K562 (cell line): ENCODE measurements around the gene LMNTD2. TPM values are rescaled to one million over a fixed set of nuclear protein-coding genes. Genes with fewer than 3 reads are reported as not detected.

Experiments used
- ATAC-seq: fragments of 200-7000 bp; cut with Tn5 transposase; 3 replicates; pipeline ENCODE4 v1.9.1; 2020; ENCODE audit warnings: moderate library complexity
- BruUV-seq: library from RNA; stranded (reverse); fragments of 400-500 nt; replicated peaks from 2 replicates; lab custom pipeline; 2021; lab: Mats Ljungman, UMichigan
- CTCF ChIA-PET: fragments of 300-600 bp; formaldehyde crosslinking; extraction: SDS; loops from one replicate; lab custom pipeline; 2021; ENCODE audit warnings: low intra/inter-chr PET ratio; lab: Yijun Ruan, JAX
- POLR2A ChIA-PET: fragments of 300-600, 350-650 bp; sonication (Branson Sonifier 250); formaldehyde crosslinking; extraction: SDS; loops from one replicate; lab custom pipeline; 2021; ENCODE audit warnings: antibody characterized with exemption, inconsistent platforms; lab: Yijun Ruan, JAX
- DNase-seq, 4 experiments: peaks; one replicate each; pipeline versions ENCODE4 v3.0.0 to v3.0.0-alpha.2; 2011 to 2018; ENCODE audit warnings: low spot score in 3 of 4, mixed read lengths in 3 of 4; ENCODE audit errors: extremely low read depth in 1 of 4
- FAIRE-seq: peaks from 2 replicates; lab custom pipeline; 2011; peaks lifted over from hg19 to GRCh38; lab: Jason Lieb, UNC
- H2AFZ ChIP-seq: 2 replicates; pipeline ENCODE4 v1.6.0; 2011; ENCODE audit warnings: low read depth, low read length, control low read depth, inconsistent platforms
- H3K27ac ChIP-seq: fragments of 200-600 bp; 3 replicates; pipeline ENCODE4 v1.8.0; 2011; ENCODE audit warnings: low read depth, mild to moderate bottlenecking, control low read depth, inconsistent platforms, low read length, moderate library complexity, mixed read lengths; ENCODE audit errors: extremely low read depth
- H3K27me3 ChIP-seq, 2 experiments: fragments of 300-600 bp in 1 of 2; 2 replicates in 1 of 2; 3 replicates in 1 of 2; pipeline versions ENCODE4 v1.6.0 to v1.8.0; 2011; ENCODE audit warnings: inconsistent platforms in 2 of 2, low read length in 2 of 2, mild to moderate bottlenecking in 1 of 2, mixed read lengths in 1 of 2, moderate library complexity in 1 of 2; ENCODE audit not compliant: control insufficient read depth in 2 of 2, insufficient read depth in 2 of 2
- H3K36me3 ChIP-seq: fragments of 300-600 bp; 3 replicates; pipeline ENCODE4 v1.8.0; 2011; ENCODE audit warnings: mild to moderate bottlenecking, low read length, inconsistent platforms; ENCODE audit not compliant: control insufficient read depth, insufficient read depth
- H3K4me1 ChIP-seq, 2 experiments: fragments of 200-600 bp in 1 of 2; replicated peaks in 1 of 2; 2 replicates in 1 of 2; 3 replicates in 1 of 2; pipeline versions ENCODE4 v1.5.1 to v1.8.0; 2011; ENCODE audit warnings: inconsistent platforms in 2 of 2, low read length in 2 of 2, mild to moderate bottlenecking in 1 of 2, mixed read lengths in 1 of 2, moderate library complexity in 1 of 2; ENCODE audit not compliant: control insufficient read depth in 2 of 2, insufficient read depth in 2 of 2
- H3K4me2 ChIP-seq: 2 replicates; pipeline ENCODE4 v1.6.1; 2011; ENCODE audit warnings: low read length, control low read depth, inconsistent platforms, mixed read lengths; ENCODE audit not compliant: insufficient read depth
- H3K4me3 ChIP-seq: fragments of 200-600 bp; sonication (generic), shearing (Covaris generic); 2 replicates; pipeline ENCODE4 v1.5.1; 2016; ENCODE audit warnings: control low read depth, inconsistent platforms
- H3K79me2 ChIP-seq: fragments of 200-600 bp; 3 replicates; pipeline ENCODE4 v1.8.0; 2011; ENCODE audit warnings: low read length, inconsistent platforms; ENCODE audit not compliant: control insufficient read depth, insufficient read depth
- H3K9ac ChIP-seq, 2 experiments: 2 replicates each; pipeline versions ENCODE4 v1.6.0 to v1.6.1; 2011; ENCODE audit warnings: low read depth in 2 of 2, low read length in 2 of 2, control low read depth in 1 of 2, inconsistent platforms in 1 of 2, mild to moderate bottlenecking in 1 of 2, mixed read lengths in 1 of 2; ENCODE audit not compliant: insufficient read depth in 1 of 2
- H3K9me1 ChIP-seq: one replicate; pipeline ENCODE4 v1.6.0; 2011; ENCODE audit warnings: inconsistent platforms, mild to moderate bottlenecking, low read length, moderate library complexity; ENCODE audit not compliant: control insufficient read depth, insufficient read depth
- H3K9me3 ChIP-seq: replicated peaks from 2 replicates; pipeline ENCODE4 v1.5.1; 2011; ENCODE audit warnings: low read depth, low read length, inconsistent platforms; ENCODE audit not compliant: control insufficient read depth, insufficient read depth
- H4K20me1 ChIP-seq: replicated peaks from 2 replicates; pipeline ENCODE4 v1.6.1; 2011; ENCODE audit warnings: low read length, inconsistent platforms, mixed read lengths; ENCODE audit not compliant: control insufficient read depth, insufficient read depth
- ARID1B ChIP-seq: fragments of 450-650 bp; IDR thresholded peaks from 2 replicates; pipeline ENCODE4 v1.6.1; 2016; ENCODE audit warnings: antibody characterized with exemption, mild to moderate bottlenecking, inconsistent platforms
- ASH1L ChIP-seq: fragments of 450-650 bp; IDR thresholded peaks from 2 replicates; pipeline ENCODE4 v1.6.1; 2018; ENCODE audit warnings: borderline replicate concordance, mild to moderate bottlenecking, low read depth; ENCODE audit not compliant: partially characterized antibody
- E2F6 ChIP-seq, 2 experiments: IDR thresholded peaks; 2 replicates each; pipeline ENCODE4 v1.6.1; 2011; ENCODE audit warnings: borderline replicate concordance in 1 of 2, control low read depth in 1 of 2, low read depth in 1 of 2, low read length in 1 of 2, mild to moderate bottlenecking in 1 of 2, mixed read lengths in 1 of 2, moderate library complexity in 1 of 2; ENCODE audit not compliant: insufficient read depth in 1 of 2, insufficient read length in 1 of 2, poor library complexity in 1 of 2, severe bottlenecking in 1 of 2; ENCODE audit errors: extremely low read depth in 1 of 2
- ETV5 ChIP-seq: sonication (generic); formaldehyde crosslinking; IDR thresholded peaks from 2 replicates; pipeline ENCODE4 v1.4.0; 2020; ENCODE audit warnings: low read depth, mild to moderate bottlenecking, missing genetic modification reagents
- HOMEZ ChIP-seq: fragments of 250-450 bp; sonication (Bioruptor Pico); IDR thresholded peaks from 2 replicates; pipeline ENCODE4 v1.4.0; 2020; ENCODE audit warnings: mild to moderate bottlenecking, moderate library complexity
- HSF4 ChIP-seq: fragments of 250-450 bp; sonication (Bioruptor Pico); IDR thresholded peaks from 2 replicates; pipeline ENCODE4 v2.1.2; 2022; ENCODE audit warnings: mild to moderate bottlenecking, moderate library complexity, borderline replicate concordance
- MAFG ChIP-seq: fragments of 450-650 bp; conservative IDR thresholded peaks from 2 replicates; pipeline ENCODE4 v1.6.1; 2016; ENCODE audit warnings: missing genetic modification characterization, missing compliant biosample characterization
- SAFB2 ChIP-seq: fragments of 200-400 bp; formaldehyde crosslinking; IDR thresholded peaks from 2 replicates; pipeline ENCODE4 v1.6.1; 2018; ENCODE audit warnings: borderline replicate concordance, low read length, low read depth, moderate library complexity; ENCODE audit not compliant: severe bottlenecking
- TAL1 ChIP-seq: fragments of 450-650 bp; IDR thresholded peaks from 2 replicates; pipeline ENCODE4 v1.6.1; 2016; ENCODE audit warnings: mild to moderate bottlenecking
- TFAM ChIP-seq: fragments of 250-450 bp; sonication (Bioruptor Pico); conservative IDR thresholded peaks from 2 replicates; pipeline ENCODE4 v1.5.0; 2021; ENCODE audit warnings: mild to moderate bottlenecking, moderate library complexity
- ZC3H8 ChIP-seq: fragments of 450-650 bp; IDR thresholded peaks from 2 replicates; pipeline ENCODE4 v1.6.1; 2017
- ZNF165 ChIP-seq: fragments of 250-450 bp; sonication (Bioruptor Pico); IDR thresholded peaks from 2 replicates; pipeline ENCODE4 v1.4.0; 2020; ENCODE audit warnings: borderline replicate concordance
- ZNF79 ChIP-seq: fragments of 250-450 bp; sonication (Bioruptor Pico); IDR thresholded peaks from 2 replicates; pipeline ENCODE4 v1.4.0; 2020; ENCODE audit warnings: low read depth, mild to moderate bottlenecking, moderate library complexity
- ZSCAN29 ChIP-seq: fragments of 450-650 bp; IDR thresholded peaks from 2 replicates; pipeline ENCODE4 v1.6.1; 2017
- WGBS: fragments of 100-300 bp; shearing (Covaris generic); methylation state at CpG from one replicate; pipeline ENCODE4 v1.1.6; 2016; ENCODE audit warnings: low coverage, mixed read lengths; ENCODE audit not compliant: insufficient coverage; ENCODE audit errors: missing lambda C conversion rate; 5-methylcytosine and 5-hydroxymethylcytosine counted together
- in situ Hi-C: fragments of 300-500 bp; cut with MboI; formaldehyde crosslinking; loops from 4 replicates; pipeline ENCODE4 v1.15.0; 2018; ENCODE audit warnings: inconsistent platforms, mixed read lengths
- intact Hi-C: fragments of 100-400 bp; cut with micrococcal nuclease; formaldehyde crosslinking; loops from 2 replicates; pipeline ENCODE4 v1.14.2; 2022
- polyA plus RNA-seq, 8 experiments: library from polyadenylated mRNA; depleted of rRNA in 4 of 8; stranded (reverse) in 5 of 8; unstranded in 3 of 8; fragments of >200 nt; fragmentation: Nextera tagmentation in 2 of 8; fragmentation: Illumina TruSeq in 1 of 8; extraction: Ambion mirVana in 2 of 8; extraction: Trizol in 1 of 8; gene quantifications; 2 replicates each; pipeline versions ENCODE4 v1.2.1 to v1.2.3, GENCODE V29; 2011 to 2014; ENCODE audit warnings: inconsistent platforms in 1 of 8, missing spikeins in 1 of 8
- total RNA-seq, 7 experiments: library from RNA; depleted of rRNA in 6 of 7; stranded (reverse); fragments of >200 nt in 6 of 7; fragmentation: Illumina TruSeq in 2 of 7; extraction: Trizol in 2 of 7; gene quantifications; 2 replicates each; pipeline versions ENCODE4 v1.2.1 to v1.2.3, GENCODE V29; 2011 to 2021; ENCODE audit warnings: low replicate concordance in 1 of 7

The LMNTD2 gene
- total and polyA plus RNA-seq, 9 of the 15 experiments (the other 6 are each of a cell fraction or from before 2014, with no cell fraction given) = 0.48 to 4.2 (median 1.5) TPM; not detected in 3

- no peak overlapping the region for H2AFZ ChIP-seq
- POLR2A ChIA-PET = interaction anchor here (0.6 to 1.4 kb wide), 6 partner anchors 9 to 124 kb away, joined by 3 to 5 read pairs (median 4); no protein-coding TSS in a partner anchor
- TF ChIP-seq MAFG (tag) = no peak
- TF ChIP-seq TAL1 = no peak
- TF ChIP-seq ARID1B = no peak
- TF ChIP-seq ETV5 (CRISPR knock-in tag) = no peak
- TF ChIP-seq ZSCAN29 = no peak
- TF ChIP-seq HOMEZ (CRISPR knock-in tag) = no peak
- TF ChIP-seq E2F6 (IDR thresholded peaks at IDR 0.05; ENCODE audit: borderline replicate concordance in 1 of 2, extremely low read depth in 1 of 2, insufficient read depth in 1 of 2, insufficient read length in 1 of 2, low read depth in 1 of 2, low read length in 1 of 2, poor library complexity in 1 of 2, severe bottlenecking in 1 of 2) = no peak
- TF ChIP-seq ZNF79 = no peak
- TF ChIP-seq SAFB2 = no peak
- no peak for TF ChIP-seq ZC3H8
- TF ChIP-seq ASH1L = no peak
- no peak for TF ChIP-seq TFAM
- TF ChIP-seq ZNF165 (CRISPR knock-in tag) = no peak
- TF ChIP-seq HSF4 (CRISPR knock-in tag) = no peak
- TF ChIP-seq, all 486 proteins: peak for 0
- intact Hi-C loops (no loop called here), in situ Hi-C loops (no loop called here)
- Histone ChIP-seq H3K9me3 (no peaks in the 10 kb centered on the region), H3K9ac (peak overlapping the region in 1 of 2 experiments; percentile 74; a peak in 2 of 4 replicates), H3K4me3 (no peak overlapping the region), H3K9me1 (peaks cover 4% of the 10 kb centered on the region), H3K36me3 (peaks cover 87% of the 10 kb centered on the region), H3K4me2 (no peak overlapping the region; the same call in 1 of the 2 replicates), H3K27ac (peak overlapping the region; percentile 63; the same call in 2 of the 3 replicates), H3K79me2 (peaks cover 45% of the 10 kb centered on the region), H4K20me1 (peaks cover 5% of the 10 kb centered on the region), H3K27me3 (no peaks in the 10 kb centered on the region), H3K4me1 (peaks cover 3 to 26% of the 10 kb centered on the region in 2 experiments; a peak in 4 of 5 replicates)
- BruUV-seq = no TSS peak
- ATAC-seq (no peak; the same call in 2 of the 3 replicates), DNase-seq (no peak), FAIRE-seq (no peak)
- CTCF ChIA-PET = no interaction called here
- 73% methylated on average over 8 of the region's 8 CpGs for WGBS
Measured at GRCh38 chr11:587546-587945, 27.0 kb upstream of the LMNTD2 start.
